HG02852 (cell line): ENCODE data around the gene HEATR5A.
"Not testable (repeated sequence)": the region's sequence is repeated elsewhere in the genome, so short reads cannot be mapped to it uniquely, and the experiment has no call there.

Experiments
- ATAC-seq: cut with Tn5 transposase; IDR thresholded peaks from one replicate; pipeline ENCODE4 v1.9.1; 2021; ENCODE audit warnings: mild to moderate bottlenecking, moderate library complexity; ENCODE audit not compliant: unreplicated experiment

Gene HEATR5A

GRCh38 chr14:31391473-31391872, 28.9 kb downstream of the HEATR5A start:
- no peak for ATAC-seq

DNA sequence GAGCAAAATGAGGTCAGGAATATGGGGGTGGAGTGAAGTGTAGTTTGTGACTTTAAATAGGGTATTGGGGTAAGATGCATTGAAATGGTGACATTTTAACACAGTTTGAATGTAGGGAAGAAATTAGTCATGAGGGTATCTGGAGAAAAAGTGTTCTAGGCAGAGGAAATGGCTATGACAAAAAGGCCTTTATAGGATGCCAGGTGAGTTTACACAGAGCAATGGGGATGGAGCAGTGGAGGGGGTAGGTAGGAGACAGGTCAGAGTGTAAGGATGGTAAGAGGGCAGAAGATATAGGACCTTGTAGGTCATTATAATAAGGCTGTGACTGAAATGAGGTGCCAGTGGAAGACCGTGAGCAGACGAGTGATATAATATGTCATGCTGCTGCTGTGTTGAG, 30.4 kb downstream of the HEATR5A start:
- no peak for ATAC-seq

GRCh38 chr14:31388687-31389413, 31.5 kb downstream of the HEATR5A start:
- ATAC-seq = peak; percentile 59

DNA sequence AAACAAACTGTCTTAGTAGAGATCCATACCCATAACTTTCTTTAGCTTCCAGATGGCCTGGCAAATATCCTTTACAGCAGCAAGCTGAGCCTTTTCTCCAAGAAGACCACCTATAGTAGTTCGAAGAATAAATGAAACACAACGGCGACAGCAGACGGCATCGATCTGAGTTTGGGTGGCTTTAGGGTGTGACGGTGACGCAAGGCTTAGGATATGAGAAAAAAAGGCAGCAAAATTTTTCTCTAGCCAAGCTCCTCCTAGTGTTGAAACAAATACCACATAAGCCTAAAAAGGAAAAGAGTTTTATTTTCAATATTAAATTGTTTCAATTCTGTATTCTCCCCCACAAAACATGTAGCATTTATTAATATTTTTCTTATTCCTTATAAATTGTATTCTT, 33.3 kb downstream of the HEATR5A start:
- no peak for ATAC-seq

DNA sequence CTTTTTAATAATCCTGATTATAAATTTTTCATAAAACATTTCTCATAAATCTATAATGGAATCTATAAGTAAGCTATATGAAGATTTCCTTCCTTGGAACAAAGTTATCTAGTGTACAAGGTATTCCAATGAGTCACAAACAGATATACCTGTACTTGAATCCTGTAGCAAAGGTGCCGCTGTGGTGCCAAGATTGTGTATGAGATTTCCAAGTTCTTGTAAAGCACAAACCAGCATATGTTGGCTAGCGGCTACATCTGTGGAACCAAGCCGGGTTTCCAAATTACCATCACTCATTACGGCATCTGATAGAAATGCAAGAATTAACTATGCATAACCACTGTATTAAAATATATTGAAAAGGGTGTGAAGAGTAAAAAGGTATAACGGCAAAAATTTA, 34.1 kb downstream of the HEATR5A start:
- ATAC-seq = no peak

- no peak for ATAC-seq
Observed at GRCh38 chr14:31382221-31382620, 38.1 kb downstream of the HEATR5A start.

GRCh38 chr14:31380106-31380505, 40.2 kb downstream of the HEATR5A start:
- no peak for ATAC-seq

DNA sequence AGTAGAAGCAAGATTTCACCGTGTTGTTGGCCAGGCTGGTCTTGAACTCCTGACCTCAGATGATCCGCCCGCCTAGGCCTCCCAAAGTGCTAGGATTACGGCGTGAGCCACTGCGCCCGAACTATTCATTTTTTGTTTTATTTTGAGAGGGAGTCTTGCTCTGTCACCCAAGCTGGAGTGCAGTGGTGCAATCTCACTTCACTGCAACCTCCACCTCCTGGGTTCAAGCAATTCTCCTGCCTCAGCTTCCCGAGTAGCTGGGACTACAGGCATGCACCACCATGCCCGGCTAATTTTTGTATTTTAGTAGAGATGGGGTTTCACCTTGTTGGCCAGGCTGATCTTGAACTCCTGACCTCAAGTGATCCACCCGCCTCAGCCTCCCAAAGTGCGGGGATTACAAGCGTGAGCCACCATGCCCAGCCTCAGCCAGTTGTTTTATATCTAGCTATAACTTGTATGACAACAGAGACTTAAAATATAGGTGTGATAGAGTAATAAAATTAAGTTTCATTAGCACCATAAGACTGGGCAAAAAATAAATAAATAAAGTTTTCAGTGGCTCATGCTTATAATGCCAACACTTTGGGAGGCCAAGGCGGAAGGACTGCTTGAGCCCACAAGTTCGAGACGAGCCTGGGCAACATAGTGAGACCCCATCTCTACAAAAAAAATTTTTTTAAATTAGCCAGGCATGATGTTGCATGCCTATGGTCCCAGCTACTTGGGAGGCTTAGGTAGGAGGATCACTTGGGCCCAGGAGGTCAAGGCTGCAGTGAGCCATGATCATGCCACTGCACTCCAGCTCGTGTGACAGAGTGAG, 41.0 kb downstream of the HEATR5A start:
- ATAC-seq = not testable (repeated sequence)

GRCh38 chr14:31377433-31377832, 42.9 kb downstream of the HEATR5A start:
- ATAC-seq = no peak

- no peak for ATAC-seq
Observed at GRCh38 chr14:31371646-31372045, 48.7 kb downstream of the HEATR5A start.

GRCh38 chr14:31363331-31364073, 56.8 kb downstream of the HEATR5A start:
- no peak for ATAC-seq

- ATAC-seq = no peak
Observed at GRCh38 chr14:31362746-31363145, 57.6 kb downstream of the HEATR5A start.

GRCh38 chr14:31361761-31362160, 58.6 kb downstream of the HEATR5A start:
- ATAC-seq = not testable (repeated sequence)

GRCh38 chr14:31360919-31361662, 59.3 kb downstream of the HEATR5A start:
- ATAC-seq = no peak

GRCh38 chr14:31357279-31357678, 63.1 kb downstream of the HEATR5A start:
- no peak for ATAC-seq

GRCh38 chr14:31346097-31346496, 74.3 kb downstream of the HEATR5A start:
- no peak for ATAC-seq

DNA sequence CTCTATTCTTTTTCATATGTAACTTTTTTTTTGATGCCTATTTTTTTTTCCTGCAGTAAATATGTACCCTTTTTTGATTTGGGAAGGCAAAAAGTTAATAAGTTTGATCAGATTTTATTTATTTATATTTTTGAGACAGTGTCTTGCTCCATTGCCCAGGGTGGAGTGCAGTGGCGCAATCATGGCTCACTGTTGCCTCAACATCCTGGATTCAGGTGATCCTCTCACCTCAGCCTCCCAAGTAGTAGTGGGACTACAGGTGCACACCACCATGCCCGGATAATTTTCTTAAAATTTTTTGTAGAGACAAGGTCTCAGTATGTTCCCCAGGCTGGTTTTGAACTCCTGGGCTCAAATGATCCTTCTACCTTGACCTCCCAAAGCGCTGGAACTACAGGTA, 79.1 kb downstream of the HEATR5A start:
- ATAC-seq = no peak

- ATAC-seq = no peak
Observed at GRCh38 chr14:31340297-31341063, 79.9 kb downstream of the HEATR5A start.

DNA sequence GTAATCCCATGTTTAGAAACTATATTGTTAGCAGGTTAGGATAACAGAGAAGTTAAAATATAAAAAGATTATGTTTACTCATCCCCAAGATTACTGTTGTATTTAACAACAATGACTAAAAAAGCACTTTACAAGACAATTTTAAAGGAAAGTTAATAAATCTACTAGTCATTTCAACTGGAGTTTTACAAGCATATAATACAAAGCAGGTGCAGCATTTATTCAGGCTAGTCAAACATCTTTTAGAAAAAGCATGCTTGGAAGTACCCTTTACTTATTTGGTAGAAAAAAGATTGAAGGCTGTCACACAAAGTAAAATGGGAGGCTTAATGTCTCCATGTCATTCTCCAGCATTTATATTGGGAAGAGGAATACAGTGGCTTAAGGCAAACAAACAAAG, 80.6 kb downstream of the HEATR5A start:
- ATAC-seq = no peak

GRCh38 chr14:31337331-31337730, 83.0 kb downstream of the HEATR5A start:
- ATAC-seq = no peak
